CD4-positive, alpha-beta T cell (primary cell): ENCODE data around the gene PHKB. TPM values are rescaled to one million over a fixed set of nuclear protein-coding genes. Genes with fewer than 3 reads are reported as not detected.

Experiments used
- ATAC-seq: fragments of 200-7000 bp; cut with Tn5 transposase; one replicate; pipeline ENCODE4 v1.10.0; 2022; ENCODE audit warnings: mild to moderate bottlenecking; ENCODE audit not compliant: poor library complexity
- CTCF ChIA-PET: fragments of 350-600 bp; sonication (Branson Sonifier 250); formaldehyde crosslinking; loops from one replicate; lab custom pipeline; 2021; ENCODE audit warnings: antibody characterized with exemption, inconsistent platforms; lab: Charles Lee
- POLR2A ChIA-PET: fragments of 350-600 bp; sonication (Branson Sonifier 250); formaldehyde crosslinking; loops from one replicate; lab custom pipeline; 2021; ENCODE audit warnings: antibody characterized with exemption, inconsistent platforms; lab: Charles Lee
- DNase-seq, 14 experiments: peaks; one replicate each; pipeline ENCODE4 v3.0.0-alpha.2; 2013 to 2020; ENCODE audit warnings: mixed read lengths in 2 of 14
- H3K27ac ChIP-seq, 2 donors: one replicate each; pipeline versions ENCODE4 v1.5.1 to v1.7.0; 2013; ENCODE audit warnings: low read length in 2 of 2, low read depth in 1 of 2, mild to moderate bottlenecking in 1 of 2
- H3K27me3 ChIP-seq, 2 experiments: 1 replicate in 1 of 2; 2 replicates in 1 of 2; pipeline versions ENCODE4 v1.6.1 to v1.7.0; 2013; ENCODE audit warnings: low read length in 2 of 2, control low read depth in 1 of 2, mild to moderate bottlenecking in 1 of 2, moderate library complexity in 1 of 2; ENCODE audit not compliant: insufficient read depth in 2 of 2, control insufficient read depth in 1 of 2
- H3K36me3 ChIP-seq: one replicate; pipeline ENCODE4 v1.6.1; 2013; ENCODE audit warnings: low read length, control low read depth; ENCODE audit not compliant: insufficient read depth
- H3K4me1 ChIP-seq: one replicate; pipeline ENCODE4 v1.6.1; 2013; ENCODE audit warnings: low read length, control low read depth; ENCODE audit not compliant: insufficient read depth
- H3K4me3 ChIP-seq: one replicate; pipeline ENCODE4 v1.5.1; 2013; ENCODE audit warnings: mild to moderate bottlenecking, low read length, moderate library complexity
- H3K9me3 ChIP-seq, 2 experiments: 1 replicate in 1 of 2; 2 replicates in 1 of 2; pipeline versions ENCODE4 v1.6.1 to v1.7.0; 2013; ENCODE audit warnings: low read length in 2 of 2, mild to moderate bottlenecking in 2 of 2, control low read depth in 1 of 2, moderate library complexity in 1 of 2; ENCODE audit not compliant: control insufficient read depth in 1 of 2, insufficient read depth in 1 of 2
- H3K27ac Mint-ChIP-seq: one replicate; pipeline ENCODE4 v1.8.0; 2020; ENCODE audit warnings: mixed read lengths
- H3K27me3 Mint-ChIP-seq: one replicate; pipeline ENCODE4 v1.8.0; 2021; ENCODE audit warnings: mixed read lengths
- H3K36me3 Mint-ChIP-seq: one replicate; pipeline ENCODE4 v1.8.0; 2021; ENCODE audit warnings: low read depth, mixed read lengths
- H3K4me1 Mint-ChIP-seq: one replicate; pipeline ENCODE4 v1.8.0; 2021; ENCODE audit warnings: low read depth, mixed read lengths
- H3K4me3 Mint-ChIP-seq: one replicate; pipeline ENCODE4 v1.8.0; 2020; ENCODE audit warnings: mild to moderate bottlenecking, mixed read lengths
- H3K9me3 Mint-ChIP-seq: one replicate; pipeline ENCODE4 v1.8.0; 2020; ENCODE audit warnings: mixed read lengths
- CTCF ChIP-seq: fragments of 200-600 bp; IDR thresholded peaks from one replicate; pipeline ENCODE4 v1.8.0; 2022; ENCODE audit warnings: antibody characterized with exemption, mild to moderate bottlenecking
- intact Hi-C, 2 experiments: fragments of 100-400 bp; cut with DNase I in 1 of 2; cut with micrococcal nuclease in 1 of 2; formaldehyde crosslinking; loops; one replicate each; pipeline versions ENCODE4 v1.15.1 to v1.9.0; 2023 to 2025; cut with DNase I, micrococcal nuclease
- total RNA-seq, 174 experiments: library from RNA in 2 of 174; stranded (reverse) in 2 of 174; gene quantifications; one replicate each; pipeline ENCODE4 v1.2.3 and lab custom pipeline; 2021 to 2026

PHKB gene
- total RNA-seq, 2 experiments from 2014 or later = 28.8 to 31.3 TPM

GRCh38 chr16:47694543-47694942 is 233.4 kb downstream of the PHKB start:
- intact Hi-C loops = no loop called here
- ChIA-PET POLR2A (no interaction called here), CTCF (no interaction called here)
- DNase-seq (no peak), ATAC-seq (no peak)
- Histone ChIP-seq H3K9me3 (no peaks in the 10 kb centered on the region), H3K36me3 (peaks cover 69% of the 10 kb centered on the region), H3K27ac (no peak overlapping the region), H3K27me3 (no peaks in the 10 kb centered on the region), H3K4me3 (no peak overlapping the region), H3K4me1 (no peaks in the 10 kb centered on the region)
- no peak for TF ChIP-seq CTCF
- no peaks in the 10 kb centered on the region for H3K9me3 Mint-ChIP-seq
- H3K4me3 Mint-ChIP-seq = no peak overlapping the region
- H3K36me3 Mint-ChIP-seq = peaks cover 99% of the 10 kb centered on the region
- H3K27me3 Mint-ChIP-seq = no peaks in the 10 kb centered on the region
- no peaks in the 10 kb centered on the region for H3K4me1 Mint-ChIP-seq
- H3K27ac Mint-ChIP-seq = no peak overlapping the region

- no peak overlapping the region for H3K27ac Mint-ChIP-seq
- no peaks in the 10 kb centered on the region for H3K27me3 ChIP-seq
- no peak for TF ChIP-seq CTCF
- H3K4me3 Mint-ChIP-seq = no peak overlapping the region
- H3K36me3 ChIP-seq = peaks cover 65% of the 10 kb centered on the region
- CTCF ChIA-PET = no interaction called here
- no peak for DNase-seq
- no peak overlapping the region for H3K4me3 ChIP-seq
- no peaks in the 10 kb centered on the region for H3K9me3 ChIP-seq
- no peaks in the 10 kb centered on the region for H3K27me3 Mint-ChIP-seq
- H3K27ac ChIP-seq = no peak overlapping the region
- POLR2A ChIA-PET = no interaction called here
- no peak for ATAC-seq
- peaks cover 2% of the 10 kb centered on the region for H3K9me3 Mint-ChIP-seq
- peaks cover 94% of the 10 kb centered on the region for H3K36me3 Mint-ChIP-seq
- H3K4me1 ChIP-seq = no peaks in the 10 kb centered on the region
- intact Hi-C loops = no loop called here
- no peaks in the 10 kb centered on the region for H3K4me1 Mint-ChIP-seq
Observed at GRCh38 chr16:47695756-47696155, 234.6 kb downstream of the PHKB start.

- POLR2A ChIA-PET = no interaction called here
- no peak for TF ChIP-seq CTCF
- Histone ChIP-seq H3K9me3 (no peaks in the 10 kb centered on the region), H3K36me3 (peaks cover 61% of the 10 kb centered on the region), H3K27me3 (no peaks in the 10 kb centered on the region), H3K4me3 (no peak overlapping the region), H3K27ac (no peak overlapping the region), H3K4me1 (no peaks in the 10 kb centered on the region)
- H3K36me3 Mint-ChIP-seq = peaks cover 84% of the 10 kb centered on the region
- DNase-seq (no peak), ATAC-seq (no peak)
- CTCF ChIA-PET = no interaction called here
- H3K27ac Mint-ChIP-seq = no peak overlapping the region
- H3K9me3 Mint-ChIP-seq = peaks cover 4% of the 10 kb centered on the region
- no peaks in the 10 kb centered on the region for H3K4me1 Mint-ChIP-seq
- H3K27me3 Mint-ChIP-seq = no peaks in the 10 kb centered on the region
- H3K4me3 Mint-ChIP-seq = no peak overlapping the region
- intact Hi-C loops = no loop called here
Observed at GRCh38 chr16:47697826-47698225, 236.7 kb downstream of the PHKB start.
